Cardiac fibroblast (primary cell): ENCODE measurements around the gene CDKN3.
"Not testable (repeated sequence)": the region's sequence is repeated elsewhere in the genome, so short reads cannot be mapped to it uniquely, and the experiment has no call there.

Experiments used
- DNase-seq, 2 donors: peaks; one replicate each; pipeline versions ENCODE4 v3.0.0 to v3.0.0-alpha.2; 2010; ENCODE audit warnings: low read depth in 2 of 2
- H3K4me3 ChIP-seq, 2 donors: replicated peaks in 1 of 2; 1 replicate in 1 of 2; 2 replicates in 1 of 2; pipeline ENCODE4 v1.5.1; 2011; ENCODE audit warnings: low read depth in 2 of 2, low read length in 2 of 2, mild to moderate bottlenecking in 2 of 2, moderate library complexity in 1 of 2
- CTCF ChIP-seq: IDR thresholded peaks from one replicate; pipeline ENCODE4 v1.5.1; 2011; ENCODE audit warnings: low read depth, mild to moderate bottlenecking, low read length, inconsistent platforms

The CDKN3 gene

DNA sequence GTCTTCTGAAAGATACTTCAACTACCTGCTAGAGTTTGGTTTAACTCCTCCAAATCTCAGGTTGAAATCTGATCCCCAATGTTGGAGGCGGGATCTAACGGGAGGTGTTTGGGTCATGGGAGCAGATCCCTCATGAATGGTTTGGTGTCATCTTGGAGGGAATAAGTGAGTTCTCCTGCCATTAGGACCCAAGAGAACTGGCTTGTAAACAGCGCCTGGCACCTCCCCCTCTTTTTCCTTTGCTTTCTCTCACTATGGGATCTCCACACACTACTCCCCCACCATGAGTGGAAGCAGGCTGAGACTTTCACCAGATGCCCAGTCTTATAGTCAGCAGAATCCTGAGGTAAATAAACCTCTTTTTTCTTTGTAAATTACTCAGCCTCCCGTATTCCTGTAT lies 41.9 kb downstream of the CDKN3 start:
- DNase-seq: no peak
- no peak for TF ChIP-seq CTCF
- no peak overlapping the region for H3K4me3 ChIP-seq

DNA sequence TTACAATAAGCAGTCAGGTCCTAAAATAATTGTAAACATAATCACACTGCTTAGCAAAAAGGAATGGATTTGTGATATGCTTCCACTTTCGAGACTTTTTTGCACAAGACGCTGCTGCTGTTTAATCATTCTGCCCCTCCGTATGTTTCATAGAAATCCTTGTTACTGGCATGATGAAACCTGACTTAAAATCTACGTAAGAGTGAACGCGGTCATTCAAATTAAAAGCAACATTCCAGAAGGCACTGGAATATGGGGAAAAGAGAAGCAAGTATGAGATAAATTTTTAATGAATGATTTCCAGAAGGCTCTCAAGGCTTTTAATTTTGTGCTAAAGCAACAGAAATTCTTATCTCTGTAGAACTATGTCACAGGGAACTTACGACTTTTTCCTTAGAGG lies 43.2 kb downstream of the CDKN3 start:
- peak; percentile 52 to 59 for DNase-seq
- no peak for TF ChIP-seq CTCF

DNA sequence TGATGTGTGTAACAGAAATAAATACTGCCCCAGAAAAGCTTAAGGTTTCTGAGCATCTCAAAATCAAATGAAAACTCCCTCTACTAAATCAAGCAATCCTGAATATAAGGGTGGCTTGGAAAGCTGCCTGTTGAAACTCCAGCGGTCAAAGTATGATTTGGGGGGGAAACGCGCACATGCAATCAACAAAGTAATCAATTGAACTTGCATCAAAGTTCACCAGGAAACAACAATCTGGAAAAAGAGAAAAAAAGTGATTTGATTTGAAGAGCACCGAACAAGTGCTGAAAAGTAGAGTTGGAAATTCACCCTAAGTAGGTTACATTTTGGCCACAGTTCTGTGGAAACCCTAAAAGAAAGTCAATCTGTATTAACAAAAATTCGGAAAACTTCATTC lies 43.7 kb downstream of the CDKN3 start:
- no peak for DNase-seq
- TF ChIP-seq CTCF: no peak
- H3K4me3 ChIP-seq: peak overlapping the region; percentile 69 to 82

More for the DNA sequence above, 43.2 kb downstream of the CDKN3 start:
- H3K4me3 ChIP-seq: peak overlapping the region; percentile 69 to 82

DNA sequence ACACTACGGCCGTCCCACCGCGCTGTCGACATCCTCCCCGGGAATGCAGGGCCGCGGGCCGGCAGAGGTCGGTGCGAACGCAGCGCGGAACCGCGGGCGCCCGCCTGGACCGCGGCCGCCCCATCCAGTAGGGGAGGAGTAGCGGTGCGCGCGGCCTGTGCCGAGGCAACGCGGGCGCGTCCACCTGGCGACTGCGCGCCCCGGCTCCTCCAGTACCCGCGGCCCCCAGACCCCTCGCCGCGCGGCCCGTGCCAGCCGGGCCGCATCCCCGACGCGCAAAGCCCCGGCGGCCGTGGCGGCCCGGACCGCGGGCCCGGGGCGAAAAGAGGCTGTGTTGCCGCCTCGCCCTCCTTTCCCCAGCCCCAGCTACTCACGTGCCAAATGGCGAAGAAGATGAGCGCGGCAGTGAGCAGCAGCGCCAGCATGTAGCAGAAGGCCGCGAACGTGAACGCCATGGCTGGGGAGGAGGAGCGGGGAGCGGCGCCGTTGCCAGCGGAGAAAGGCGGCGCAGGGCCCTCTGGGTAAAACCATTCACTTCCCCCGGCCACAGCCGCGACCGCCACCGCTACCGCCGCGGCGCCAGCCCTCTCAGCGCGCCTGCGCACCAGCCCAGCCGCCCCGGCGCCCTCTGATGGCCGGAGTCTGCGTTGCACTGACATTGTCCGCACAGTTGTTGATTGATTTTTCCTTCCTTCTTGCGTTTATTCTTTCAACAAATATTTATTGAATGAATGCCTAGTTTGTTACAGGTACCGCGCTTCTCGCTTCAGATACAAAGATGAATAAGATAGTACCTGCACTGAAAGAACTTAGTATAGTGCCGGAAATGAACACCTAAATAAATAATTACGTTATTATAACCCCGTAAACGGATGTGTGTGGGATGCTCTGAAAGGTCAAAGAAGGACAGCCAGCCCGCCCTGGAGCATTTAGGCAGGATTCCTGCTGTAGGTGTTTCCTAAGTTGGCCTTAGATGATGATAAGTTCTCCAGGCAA lies 44.4 kb downstream of the CDKN3 start, which contains the start of gene CNIH1:
CNIH1 (minus strand) TSS at position 502 of the 996 bp plus-strand sequence; CDS start at position 455, 47 bp downstream.
- peak; percentile 80 for TF ChIP-seq CTCF
- peak; percentile 93 to 95 for DNase-seq
- H3K4me3 ChIP-seq: peak within 1 kb of the TSS; percentile 69 to 82

GRCh38 chr14:54442961-54443360 lies 46.2 kb downstream of the CDKN3 start:
- DNase-seq, H3K4me3 ChIP-seq: not testable (repeated sequence)

GRCh38 chr14:54443981-54444380 lies 47.2 kb downstream of the CDKN3 start:
- no peak overlapping the region for H3K4me3 ChIP-seq
- DNase-seq: no peak

More at GRCh38 chr14:54443981-54444380, 47.2 kb downstream of the CDKN3 start:
- no peak for TF ChIP-seq CTCF
